Femur (tissue), 1 donor: ENCODE measurements around the gene ZBTB39.
"Not testable (repeated sequence)": the region's sequence is repeated elsewhere in the genome, so short reads cannot be mapped to it uniquely, and the experiment has no call there.

ENCODE experiments used
- DNase-seq: peaks from one replicate; pipeline ENCODE4 v3.0.0-alpha.2; 2017

The ZBTB39 gene

DNA sequence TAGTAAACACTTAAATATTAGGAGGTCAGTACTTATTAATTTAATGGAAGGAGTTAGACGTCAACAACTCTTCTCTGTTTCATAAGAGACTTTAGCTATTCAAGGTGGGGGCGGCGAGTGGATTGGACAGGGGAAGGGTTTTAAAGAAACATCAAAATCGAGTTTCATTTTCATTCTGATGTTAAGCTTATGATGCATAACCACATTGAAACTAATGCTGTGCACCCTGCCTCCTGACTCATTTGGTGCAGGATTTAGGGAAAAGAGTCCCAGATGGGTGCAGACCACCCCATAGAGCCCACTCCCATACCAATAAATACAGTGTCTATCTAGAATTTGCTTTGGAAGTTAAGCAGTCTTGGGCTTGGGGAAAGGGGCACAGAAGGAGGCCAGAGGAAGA, 7.4 kb downstream of the ZBTB39 start:
- DNase-seq = no peak

DNA sequence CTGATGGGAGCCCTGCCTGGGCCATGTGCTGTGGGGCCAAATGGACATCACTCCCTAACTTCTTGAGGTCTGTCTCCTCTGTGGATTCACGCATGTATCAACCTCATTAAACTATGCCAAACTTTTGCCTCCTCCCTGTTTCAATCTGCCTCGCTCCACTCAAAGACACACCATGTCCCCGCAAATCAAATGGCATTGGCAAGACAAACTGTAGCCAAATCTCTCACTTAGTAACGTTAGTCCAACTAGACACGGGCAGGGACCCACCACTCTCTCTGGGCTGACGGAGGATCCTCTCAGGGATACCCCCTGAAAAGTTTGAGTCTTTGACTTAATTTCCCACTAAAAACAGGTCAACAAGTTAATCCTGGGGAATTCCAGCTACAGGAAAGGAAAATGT, 8.0 kb downstream of the ZBTB39 start:
- no peak for DNase-seq

DNA sequence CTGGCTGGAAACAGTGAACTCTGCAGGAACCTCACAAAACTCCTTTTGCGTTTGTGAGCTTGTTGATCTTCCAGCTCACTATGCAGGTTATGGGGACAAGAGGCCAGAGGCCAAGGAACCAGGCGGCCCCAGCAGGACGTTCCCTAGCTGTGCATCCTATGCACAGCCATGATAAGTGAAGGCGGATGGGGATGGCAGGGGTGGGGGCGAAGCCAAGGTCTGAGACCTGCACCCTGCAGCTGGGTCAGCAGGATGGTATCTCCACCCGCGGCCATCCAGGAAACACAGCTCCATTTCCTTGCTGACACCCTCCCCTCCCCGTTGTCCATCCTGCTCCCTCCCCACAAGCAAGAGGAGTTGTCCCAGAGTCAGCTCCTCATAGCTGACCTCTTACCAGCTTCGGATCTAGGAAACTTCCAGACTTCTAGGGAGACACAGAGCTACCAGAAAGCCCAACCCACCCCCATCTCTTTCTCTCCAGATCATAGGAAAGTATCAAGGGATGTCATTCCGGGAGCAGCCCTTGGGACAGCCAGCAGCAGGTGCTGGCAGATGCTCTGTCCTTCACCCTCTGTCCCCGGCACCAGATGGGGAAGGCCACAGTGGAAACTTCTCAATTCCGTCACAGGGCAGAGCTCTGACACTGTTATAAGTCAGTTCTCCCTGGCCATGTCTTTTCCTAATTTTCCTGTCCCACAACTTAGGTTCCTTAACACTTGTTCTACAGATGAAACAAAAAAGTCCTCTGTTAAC, 9.4 kb downstream of the ZBTB39 start:
- no peak for DNase-seq

DNA sequence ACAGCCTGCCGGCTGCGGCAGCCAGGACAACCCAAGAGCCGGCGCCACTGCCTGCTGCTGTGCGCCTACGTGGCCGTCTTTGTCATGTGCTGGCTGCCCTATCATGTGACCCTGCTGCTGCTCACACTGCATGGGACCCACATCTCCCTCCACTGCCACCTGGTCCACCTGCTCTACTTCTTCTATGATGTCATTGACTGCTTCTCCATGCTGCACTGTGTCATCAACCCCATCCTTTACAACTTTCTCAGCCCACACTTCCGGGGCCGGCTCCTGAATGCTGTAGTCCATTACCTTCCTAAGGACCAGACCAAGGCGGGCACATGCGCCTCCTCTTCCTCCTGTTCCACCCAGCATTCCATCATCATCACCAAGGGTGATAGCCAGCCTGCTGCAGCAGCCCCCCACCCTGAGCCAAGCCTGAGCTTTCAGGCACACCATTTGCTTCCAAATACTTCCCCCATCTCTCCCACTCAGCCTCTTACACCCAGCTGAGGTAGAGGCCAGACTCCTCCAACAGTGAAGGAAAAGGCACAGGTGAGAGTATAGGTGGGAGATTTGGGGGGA, 10.3 kb downstream of the ZBTB39 start:
- no peak for DNase-seq

DNA sequence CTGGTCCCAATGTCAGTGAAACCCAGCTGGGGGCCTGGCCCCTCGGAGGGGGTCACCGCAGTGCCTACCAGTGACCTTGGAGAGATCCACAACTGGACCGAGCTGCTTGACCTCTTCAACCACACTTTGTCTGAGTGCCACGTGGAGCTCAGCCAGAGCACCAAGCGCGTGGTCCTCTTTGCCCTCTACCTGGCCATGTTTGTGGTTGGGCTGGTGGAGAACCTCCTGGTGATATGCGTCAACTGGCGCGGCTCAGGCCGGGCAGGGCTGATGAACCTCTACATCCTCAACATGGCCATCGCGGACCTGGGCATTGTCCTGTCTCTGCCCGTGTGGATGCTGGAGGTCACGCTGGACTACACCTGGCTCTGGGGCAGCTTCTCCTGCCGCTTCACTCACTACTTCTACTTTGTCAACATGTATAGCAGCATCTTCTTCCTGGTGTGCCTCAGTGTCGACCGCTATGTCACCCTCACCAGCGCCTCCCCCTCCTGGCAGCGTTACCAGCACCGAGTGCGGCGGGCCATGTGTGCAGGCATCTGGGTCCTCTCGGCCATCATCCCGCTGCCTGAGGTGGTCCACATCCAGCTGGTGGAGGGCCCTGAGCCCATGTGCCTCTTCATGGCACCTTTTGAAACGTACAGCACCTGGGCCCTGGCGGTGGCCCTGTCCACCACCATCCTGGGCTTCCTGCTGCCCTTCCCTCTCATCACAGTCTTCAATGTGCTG, 11.0 kb downstream of the ZBTB39 start:
- DNase-seq = no peak

DNA sequence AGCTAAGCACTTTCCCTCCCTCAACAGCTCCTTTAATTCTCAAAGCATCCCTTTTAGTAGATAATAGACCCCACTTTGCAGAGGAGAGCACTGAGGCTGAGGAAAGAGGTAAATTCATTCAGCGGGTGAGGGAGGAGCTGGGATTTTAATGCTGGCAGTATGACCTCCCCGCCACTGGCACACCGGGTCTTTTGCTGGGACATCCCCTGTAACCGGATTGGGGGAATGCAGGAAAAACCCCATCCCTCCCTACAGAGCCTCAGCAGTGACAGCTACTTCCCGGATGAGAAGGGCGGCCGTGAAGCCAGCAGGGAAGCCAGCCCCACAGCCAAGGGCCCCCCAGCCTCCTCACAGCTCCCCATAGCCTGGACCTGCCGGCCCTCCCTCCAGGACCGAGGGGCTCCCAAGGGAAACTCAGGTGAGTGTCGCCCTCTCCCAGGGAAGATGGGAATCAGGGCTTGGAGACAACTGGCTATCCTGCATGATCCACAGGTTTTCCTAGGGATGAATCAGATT, 12.1 kb downstream of the ZBTB39 start:
- DNase-seq = no peak

DNA sequence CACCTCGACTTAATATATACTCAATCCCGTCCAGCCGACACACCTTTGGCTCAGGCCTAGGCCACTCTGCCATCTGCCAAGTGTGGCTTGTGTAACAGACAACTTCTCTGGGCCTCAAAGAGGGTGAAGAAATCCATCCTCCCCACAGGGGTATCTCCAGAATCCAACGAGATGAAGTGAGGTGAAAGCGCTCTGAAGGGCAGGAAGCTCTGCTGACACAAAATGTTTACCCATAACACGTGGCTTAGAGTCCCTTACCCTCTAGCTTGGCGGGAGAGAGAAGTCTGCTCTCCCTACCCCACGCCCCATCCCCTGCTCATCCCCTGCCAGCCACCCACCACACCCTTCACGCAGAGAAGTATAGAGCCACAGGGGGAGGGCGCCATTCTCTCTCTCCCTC, 13.0 kb downstream of the ZBTB39 start:
- no peak for DNase-seq

DNA sequence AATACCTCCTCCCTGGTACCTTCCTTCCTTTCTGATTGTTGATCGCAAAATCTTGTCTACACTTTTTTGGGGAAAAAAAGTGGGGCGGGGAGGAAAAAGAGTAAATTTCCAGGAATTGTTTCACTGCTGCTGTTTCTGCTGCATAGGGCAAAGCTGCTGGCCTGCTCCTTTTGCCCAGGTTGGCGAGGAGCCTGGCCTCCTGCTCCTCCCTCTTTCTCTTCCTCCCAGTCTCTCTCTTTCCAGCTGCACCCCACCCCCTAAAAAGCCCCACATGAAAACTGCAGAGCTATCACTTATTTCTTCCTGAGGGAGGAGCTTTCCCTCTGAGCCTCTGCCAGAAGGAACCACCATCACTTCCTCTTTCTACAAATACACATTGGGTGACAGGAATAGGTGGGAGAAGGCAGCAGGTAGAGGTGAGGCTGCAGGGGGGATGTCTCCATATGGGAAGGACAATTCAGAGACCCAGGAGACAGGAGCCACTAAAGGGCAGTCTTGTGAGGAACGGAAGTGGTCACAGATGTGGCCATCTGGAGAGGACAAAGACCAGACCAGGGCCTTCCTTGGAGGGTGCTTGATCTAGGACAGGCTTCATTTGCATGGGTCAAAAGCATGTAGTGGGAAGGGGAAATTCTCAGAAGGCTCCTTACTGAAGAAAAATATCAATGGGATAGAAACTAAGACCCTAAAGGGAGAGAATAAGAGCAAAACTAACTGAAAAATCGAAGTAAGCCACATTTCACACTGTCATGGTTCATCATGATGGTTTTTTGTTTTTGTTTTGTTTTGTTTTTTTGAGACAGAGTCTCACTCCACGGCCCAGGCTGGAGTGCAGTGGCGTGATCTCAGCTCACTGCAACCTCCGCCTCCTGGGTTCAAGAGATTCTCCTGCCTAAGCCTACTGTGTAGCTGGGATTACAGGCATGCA, 14.8 kb downstream of the ZBTB39 start:
- peak; percentile 67 for DNase-seq

DNA sequence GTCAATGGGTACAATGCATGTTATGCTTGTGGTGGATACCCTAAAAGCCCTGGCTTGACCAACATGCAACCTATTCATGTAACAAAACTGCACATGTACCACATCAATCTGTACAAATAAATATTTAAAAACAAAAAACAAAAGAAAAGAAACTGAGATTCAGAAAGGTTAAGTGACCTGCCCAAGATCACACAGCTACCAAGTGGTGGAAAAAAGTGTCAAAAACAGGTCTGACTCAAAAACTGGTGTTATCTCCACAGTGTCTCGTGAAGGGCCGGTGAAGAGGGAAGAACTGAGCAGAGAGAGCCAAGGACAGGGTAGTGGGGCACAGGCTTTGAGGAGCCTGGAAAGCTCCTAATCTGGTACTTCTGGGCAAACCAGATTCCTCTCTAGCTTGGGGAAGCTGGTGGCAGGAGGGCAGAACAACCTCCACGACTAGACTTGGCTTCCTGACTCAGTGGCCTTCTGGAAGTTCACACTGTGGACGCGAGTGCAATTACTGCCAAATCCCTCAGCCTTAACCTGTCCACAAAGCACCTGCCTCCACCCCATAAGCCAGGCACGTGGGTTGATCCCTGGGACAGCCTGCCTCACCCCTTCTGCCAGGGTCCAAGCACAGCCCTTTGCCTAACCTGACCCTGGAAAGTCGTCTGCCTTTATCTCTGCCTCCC, 15.6 kb downstream of the ZBTB39 start:
- no peak for DNase-seq

DNA sequence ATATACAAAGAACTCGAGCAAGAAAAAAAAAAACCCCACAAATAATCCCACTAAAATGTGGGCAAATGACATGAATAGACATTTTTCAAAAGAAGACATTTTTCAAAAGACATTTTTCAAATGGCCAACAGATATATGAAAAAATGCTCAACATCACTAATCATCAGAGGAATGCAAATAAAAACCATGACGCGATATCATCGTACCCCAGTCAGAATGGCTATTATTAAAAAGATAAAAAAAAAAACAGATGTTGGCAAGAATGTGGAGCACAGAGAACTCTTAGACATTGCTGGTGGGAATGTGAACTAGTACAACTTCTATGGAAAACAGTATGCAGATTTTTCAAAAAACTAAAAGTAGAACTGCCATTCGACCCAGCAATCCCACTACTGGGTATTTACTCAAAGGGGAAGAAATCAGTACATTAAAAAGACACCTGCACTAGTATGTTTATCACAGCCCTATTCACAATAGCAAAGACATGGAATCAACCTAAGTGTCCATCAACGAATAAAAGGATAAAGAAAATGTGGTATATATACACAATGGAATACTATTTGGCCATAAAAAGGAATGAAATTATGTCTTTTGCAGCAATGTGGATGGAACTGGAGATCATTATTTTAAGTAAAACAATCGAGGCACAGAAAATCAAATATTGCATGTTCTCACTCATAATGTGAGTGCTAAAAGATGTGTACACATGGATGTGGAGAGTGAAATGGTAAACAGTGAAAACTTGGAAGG, 16.3 kb downstream of the ZBTB39 start:
- DNase-seq = no peak

DNA sequence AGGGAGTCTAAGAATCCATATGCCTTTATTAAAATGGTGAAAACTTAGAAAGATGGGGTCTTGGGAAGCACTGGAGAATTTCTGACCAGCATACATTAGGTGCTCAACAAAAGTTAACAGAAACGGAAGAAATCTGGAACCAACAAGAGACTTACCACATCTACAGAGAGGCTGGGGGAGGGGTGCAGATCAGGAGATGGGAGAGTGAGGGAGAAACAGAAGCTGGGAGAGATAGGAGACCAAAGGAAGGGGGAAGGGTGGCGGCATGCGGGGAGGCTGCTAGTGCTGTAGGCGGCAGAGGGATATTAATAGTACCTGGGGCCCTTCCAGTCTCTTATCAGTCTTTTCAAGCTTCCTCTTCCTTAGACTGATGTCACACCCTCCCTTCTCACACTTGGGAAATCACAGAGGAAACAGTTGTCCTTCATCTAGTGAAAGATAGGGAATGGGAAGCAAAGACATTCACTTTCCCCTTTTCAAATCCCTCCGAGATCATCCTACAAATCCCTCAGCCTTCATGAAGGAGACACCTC, 18.1 kb downstream of the ZBTB39 start:
- DNase-seq = no peak

DNA sequence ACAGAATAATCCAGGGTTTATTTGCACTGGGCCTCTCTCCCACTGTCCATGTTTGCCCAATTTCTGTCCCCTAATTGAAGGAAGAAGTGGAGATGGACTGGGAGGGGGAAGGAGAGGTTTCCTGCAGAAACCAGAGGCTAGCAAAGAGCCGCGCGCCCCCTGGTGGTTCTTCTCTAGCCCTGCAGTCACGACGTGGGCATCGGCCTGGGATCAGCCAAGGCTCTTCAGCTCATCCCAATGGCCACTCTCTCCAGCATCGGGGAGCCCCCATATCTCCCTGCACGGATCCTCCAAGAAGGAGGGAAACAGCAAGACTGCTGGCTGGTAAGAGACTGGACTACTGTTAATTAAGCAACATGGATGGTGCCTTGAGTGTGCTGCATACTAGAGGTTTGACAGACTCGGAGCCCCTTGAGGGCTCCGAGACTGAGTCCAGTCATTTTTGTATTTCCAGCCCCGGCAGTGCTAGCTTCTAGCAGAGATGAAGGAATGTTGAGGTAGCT, 18.7 kb downstream of the ZBTB39 start:
- peak; percentile 87 for DNase-seq

DNA sequence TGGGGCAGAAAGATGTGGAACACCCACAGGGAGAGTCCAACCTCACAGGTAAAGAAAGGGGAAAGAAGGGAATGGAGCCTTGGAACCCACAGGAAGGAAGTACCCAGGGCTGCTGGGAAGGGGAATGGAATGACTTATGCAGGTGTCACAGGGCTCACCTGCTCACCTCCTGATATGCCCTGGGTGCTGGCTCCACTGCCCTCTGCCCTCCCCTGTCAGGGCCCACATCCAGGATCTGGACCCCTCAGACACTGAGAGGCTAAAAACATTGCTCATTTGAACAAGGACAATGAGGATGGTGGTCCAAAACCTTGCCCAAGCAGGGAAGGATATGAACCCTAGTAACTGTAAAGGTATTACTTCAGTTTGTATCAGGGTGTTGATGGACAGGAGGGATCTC, 19.3 kb downstream of the ZBTB39 start:
- no peak for DNase-seq

DNA sequence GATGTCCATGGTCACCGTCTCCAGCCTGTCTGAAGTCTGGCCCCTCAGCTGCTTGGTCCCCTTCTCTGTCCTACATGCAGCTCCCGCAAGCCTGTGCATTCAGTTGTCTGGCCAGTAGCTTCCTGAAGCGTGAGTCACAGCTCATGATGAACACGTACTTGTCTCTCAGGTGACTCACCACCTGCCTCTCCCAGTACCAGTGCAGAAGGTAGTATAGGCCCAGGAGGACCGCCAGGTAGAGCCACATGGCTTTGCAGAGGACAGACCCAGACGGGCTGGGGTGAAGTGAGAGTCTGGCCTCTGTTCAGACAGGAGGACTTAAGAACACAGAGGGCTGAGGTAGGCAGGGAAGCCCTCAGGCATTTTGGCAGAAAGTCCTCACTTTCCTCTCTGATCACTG, 20.6 kb downstream of the ZBTB39 start:
- DNase-seq = not testable (repeated sequence)

DNA sequence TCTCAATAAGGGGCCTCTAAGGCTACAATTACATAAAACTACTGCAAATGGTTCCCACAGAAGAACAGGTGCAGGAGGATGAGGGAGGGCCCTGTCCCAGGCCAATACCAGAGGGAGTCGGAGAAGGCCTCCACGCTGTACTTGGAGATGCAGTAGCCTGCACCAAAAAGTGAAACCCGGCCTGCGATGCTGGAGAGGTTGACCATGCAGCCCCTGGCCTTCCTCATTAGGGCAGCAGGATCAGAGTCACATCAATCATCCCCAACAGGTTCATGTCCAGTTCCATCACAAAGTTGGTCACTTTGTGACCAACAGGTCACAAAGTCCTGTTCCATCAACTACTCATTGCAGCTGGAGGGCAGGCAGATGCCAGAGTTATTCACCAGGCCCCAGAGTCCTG, 23.0 kb downstream of the ZBTB39 start:
- no peak for DNase-seq

DNA sequence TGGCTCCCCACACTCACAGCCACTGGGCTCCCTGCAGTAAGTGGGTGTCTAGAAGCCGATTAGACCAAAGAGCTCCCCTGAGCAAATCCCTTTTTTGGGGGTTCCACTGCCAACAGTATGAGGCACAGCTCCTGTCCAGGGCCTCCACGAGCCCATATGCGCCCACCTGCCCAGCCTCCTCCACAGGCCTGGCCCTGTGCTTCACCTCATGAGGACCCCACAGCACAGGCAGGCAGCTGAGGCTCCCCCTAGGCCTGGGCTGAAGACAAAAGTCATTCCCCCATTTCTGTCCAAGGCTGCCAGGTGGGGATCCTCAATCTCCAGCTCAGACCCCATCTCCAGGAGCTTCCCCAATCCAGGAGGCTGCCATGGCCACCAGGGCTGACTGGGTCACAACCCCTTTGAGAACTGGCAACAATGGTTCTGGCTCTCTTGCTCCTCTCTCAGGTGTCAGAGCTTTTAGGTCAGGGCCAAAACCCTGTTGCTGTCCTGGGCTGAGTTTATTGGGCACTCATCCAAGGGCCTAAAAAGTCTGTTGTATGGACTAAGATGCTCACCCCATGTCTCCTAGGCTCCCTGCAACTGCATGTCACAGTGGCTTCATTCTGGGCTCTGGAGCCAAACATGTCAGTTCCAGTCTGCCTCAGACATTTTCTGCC, 23.6 kb downstream of the ZBTB39 start:
- DNase-seq = not testable (repeated sequence)

DNA sequence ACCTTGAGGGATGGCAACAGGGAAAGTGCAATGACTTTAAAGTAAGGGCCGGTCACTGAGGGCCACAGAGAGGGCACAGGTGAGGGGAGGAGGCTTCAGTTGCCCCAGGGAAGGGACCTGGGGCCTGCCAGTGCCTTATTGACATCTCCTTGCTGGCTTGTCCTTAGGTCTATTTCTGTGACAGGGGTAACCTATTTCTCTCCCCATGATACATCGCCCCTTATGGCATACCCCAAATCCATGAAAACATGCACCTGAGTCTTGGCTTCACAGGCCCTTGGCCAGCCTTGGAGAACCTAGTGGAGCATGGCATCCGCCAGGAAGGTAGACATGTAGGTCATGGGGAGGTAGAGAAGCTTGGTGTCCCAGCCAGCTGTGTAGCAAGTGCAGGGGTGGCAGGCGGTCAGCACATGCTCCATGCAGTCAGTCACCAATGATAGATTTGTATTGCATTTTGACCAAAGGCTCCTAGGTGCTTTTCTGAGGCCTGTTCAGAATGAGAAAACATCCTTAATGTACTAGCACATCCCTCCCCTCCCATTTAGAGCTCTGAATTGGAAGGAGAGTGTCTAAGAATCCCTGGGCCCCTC, 25.3 kb downstream of the ZBTB39 start:
- DNase-seq = no peak

DNA sequence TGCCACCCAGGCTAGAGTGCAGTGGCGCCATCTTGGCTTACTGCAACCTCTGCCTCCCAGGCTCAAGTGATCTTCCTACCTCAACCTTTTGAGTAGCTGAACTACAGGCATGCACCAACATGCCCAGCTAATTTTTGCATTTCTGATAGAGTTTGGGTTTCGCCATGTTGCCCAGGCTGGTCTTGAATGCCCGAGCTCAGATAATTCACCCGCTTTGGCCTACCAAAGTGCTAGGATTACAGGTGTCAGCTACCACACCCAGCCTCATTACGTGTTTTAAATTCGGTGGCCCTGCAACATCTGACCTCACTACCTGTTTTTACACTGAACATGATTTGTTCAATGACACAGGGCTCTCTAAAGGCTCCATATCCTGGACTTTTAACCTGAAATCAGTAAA, 26.1 kb downstream of the ZBTB39 start:
- no peak for DNase-seq

DNA sequence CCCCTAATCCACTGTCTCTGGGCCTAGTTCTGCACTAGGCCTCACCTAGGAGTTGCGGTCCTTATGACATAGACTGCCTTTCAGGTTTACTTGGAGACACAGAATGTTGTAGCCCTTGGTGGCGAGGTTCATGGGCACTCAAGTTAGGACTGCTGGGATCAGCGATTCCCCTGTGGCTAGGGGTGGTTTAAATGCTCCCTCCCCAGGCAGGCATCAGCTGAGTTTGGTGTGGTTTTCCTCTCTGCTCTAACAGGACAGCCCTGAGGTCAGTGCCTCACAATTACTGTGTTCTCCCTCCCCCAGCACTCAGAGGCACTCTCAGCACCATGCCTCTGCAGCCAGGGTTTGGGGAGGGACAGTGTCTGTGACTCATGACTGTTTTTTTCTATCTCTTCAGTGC, 26.7 kb downstream of the ZBTB39 start:
- no peak for DNase-seq
